Measurements from ENCODE around the gene TEX29. TPM values are rescaled to one million over a fixed set of nuclear protein-coding genes. Genes with fewer than 3 reads are reported as not detected.

TEX29 gene
- total RNA-seq, 1 experiment from 2014 or later, result not detected

GRCh38 chr13:111339366-111340143 is 19.1 kb downstream of the TEX29 start:
- no peak for DNase-seq (ENCODE audit: low read depth)

- DNase-seq (ENCODE audit: low read depth), result no peak
These were observed 21.4 kb downstream of the TEX29 start for GRCh38 chr13:111341886-111342285.

DNA sequence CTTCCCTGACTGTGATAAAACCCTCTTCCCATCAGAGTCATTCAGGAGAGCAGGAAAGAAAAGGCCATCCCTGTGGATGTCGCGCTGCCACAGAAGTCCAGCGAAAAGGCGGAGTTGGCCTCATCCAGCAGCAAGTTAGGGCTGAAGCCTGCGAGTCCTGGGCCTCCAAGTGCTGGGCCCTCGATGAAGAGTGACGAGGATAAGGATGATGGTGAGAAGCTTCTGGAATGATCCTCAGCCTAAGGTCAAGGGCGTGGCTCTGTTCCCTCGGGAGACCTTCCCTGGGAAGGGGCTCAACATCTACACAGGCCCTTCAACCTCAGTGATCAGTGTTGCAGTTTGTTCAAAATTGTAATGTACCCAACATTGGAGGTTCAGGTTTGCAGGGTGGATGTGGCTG is 22.3 kb downstream of the TEX29 start:
- DNase-seq (ENCODE audit: low read depth), result no peak

DNA sequence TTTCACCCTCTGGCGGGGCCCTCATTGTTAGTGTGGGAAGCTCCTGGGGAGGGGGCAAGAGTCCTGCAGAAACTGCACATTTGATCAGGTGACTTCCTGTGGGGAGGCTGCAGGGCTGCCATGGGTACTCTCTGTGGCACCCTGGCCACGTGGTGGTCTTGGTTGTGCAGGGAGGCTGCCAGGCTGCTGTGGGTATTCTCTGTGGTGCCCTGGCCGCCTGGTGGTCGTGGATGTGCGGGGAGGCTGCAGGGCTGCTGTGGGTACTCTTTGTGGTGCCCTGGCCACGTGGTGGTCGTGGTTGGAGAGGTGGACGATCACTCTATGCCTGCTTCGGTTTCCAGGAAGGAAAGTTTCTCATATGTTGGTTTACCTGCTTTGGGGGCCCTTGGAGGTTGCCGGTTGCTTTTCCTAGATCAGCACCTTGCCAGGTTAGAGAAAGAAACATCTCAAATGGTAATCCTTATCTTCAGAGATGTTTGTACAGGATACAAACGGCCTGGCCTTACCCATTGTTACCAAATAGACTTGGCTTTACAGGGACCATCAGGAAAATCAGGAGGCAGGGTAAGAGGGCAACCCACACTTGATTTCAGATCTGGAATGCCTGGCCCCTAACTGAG is 22.9 kb downstream of the TEX29 start:
- no peak for DNase-seq (ENCODE audit: low read depth)

DNA sequence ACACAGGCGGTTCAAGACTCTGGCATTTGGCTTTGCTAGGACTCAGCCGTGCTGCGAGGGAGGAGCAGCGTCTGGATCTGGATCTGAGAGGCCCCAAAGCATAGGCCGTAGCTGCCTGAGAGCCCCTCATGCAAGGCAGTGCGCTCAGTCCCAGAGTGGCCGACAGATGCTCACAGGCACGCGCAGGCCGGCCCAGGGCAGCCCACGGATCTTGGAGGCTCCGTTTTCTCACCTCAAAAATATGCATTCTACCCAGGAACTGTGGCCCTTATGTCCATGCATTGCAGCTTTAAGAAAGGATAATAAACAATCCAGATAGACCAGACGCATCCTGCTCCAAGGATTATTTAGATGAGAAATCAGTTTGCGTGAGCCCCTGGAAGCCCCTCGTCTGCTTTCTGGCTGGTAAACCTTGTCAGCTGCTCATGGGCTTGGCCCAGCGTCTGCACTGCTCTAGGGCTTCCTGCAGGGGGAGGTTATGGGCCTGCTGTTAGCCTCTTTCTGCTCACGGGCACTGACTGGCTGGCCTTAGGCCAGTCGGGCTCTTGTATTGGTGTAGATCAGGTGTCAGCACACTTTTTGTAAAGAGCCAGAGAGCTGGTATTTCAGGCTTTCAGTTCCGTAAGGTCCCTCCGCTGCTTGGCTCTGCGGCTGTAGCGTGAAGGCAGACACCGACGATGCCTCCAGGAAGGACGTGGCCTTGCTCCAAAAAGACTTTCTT is 24.2 kb downstream of the TEX29 start:
- peak; percentile 6 for DNase-seq (ENCODE audit: low read depth)

DNA sequence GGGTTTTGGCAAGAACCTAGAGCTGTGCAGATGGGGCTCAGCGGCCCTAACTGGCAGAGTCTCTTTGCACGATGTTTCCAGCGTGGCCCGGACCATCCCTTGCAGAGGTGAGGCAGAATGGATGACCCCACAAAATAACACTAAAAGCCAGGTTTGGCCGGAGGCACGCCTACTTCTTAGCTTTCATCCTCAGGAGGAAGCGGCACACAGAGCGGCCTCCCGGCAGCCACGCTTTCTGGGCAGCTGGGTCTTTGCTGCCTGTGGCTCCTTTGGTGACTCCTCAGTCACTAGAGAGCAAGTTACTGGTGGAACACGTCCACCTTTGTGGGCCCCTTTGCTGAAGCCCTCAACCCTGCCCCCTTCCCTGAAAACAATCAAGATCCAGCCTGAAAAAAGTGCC is 25.2 kb downstream of the TEX29 start:
- no peak for DNase-seq (ENCODE audit: low read depth)

- no peak for DNase-seq (ENCODE audit: low read depth)
These were observed 25.7 kb downstream of the TEX29 start for GRCh38 chr13:111346101-111346680.

DNA sequence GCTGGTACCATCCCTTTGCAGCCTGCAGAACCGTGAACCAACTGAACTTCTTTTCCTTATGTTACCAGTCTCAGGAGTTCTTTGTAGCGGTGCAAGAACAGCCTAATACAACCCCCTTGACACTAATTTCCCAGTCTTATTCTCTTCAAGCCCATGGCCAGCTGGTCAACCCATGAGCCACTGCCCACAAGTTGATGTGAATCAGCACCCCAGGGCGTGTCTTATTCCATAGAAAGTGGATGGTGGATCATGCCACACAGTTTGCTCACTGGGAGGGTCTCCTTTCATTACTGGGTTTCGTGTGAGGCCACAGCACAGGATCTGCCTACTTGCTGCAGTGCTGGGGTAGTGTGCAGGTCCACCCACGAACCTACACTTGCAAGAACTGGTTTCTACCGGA is 27.0 kb downstream of the TEX29 start:
- DNase-seq (ENCODE audit: low read depth), result no peak

DNA sequence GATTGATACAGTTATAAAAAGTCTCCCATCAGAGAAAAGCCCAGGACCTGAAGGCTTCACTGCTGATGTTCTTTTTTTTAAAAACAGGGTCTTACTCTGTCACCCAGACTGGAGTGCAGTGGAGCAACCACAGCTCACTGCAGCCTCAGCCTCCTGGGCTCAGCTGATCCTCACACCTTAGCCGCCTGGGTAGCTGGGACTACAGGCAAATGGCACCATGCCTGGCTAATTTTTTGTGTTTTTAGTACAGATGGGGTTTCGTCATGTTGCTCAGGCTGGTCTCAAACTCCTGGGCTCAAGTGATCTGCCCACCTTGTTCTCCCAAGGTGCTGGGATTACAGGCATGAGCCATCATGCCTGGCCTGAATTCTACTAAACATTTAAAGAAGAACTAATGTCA is 33.1 kb downstream of the TEX29 start:
- DNase-seq (ENCODE audit: low read depth), result no peak

DNA sequence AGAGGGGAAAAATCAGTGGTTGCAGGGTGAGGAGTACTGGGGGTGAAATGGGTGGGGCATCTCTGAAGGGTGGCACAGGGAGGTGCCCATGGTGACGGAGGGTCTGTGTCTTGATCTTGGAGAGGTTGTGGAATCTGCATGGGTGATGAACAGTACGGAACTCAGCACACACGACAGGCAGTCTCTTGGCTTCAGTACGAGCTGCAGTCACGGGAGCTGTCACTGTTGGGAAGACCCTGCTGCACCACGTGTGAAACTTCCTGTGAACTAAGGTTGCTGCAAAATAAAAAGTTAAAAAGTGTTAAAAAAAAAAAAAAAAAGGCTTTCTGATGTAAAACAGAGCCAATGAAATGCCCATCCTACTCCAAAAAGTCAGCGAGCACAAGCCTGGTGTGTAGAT is 34.3 kb downstream of the TEX29 start:
- DNase-seq (ENCODE audit: low read depth), result no peak

GRCh38 chr13:111356795-111357194 is 36.4 kb downstream of the TEX29 start:
- no peak for DNase-seq (ENCODE audit: low read depth)

- peak; percentile 15 for DNase-seq (ENCODE audit: low read depth)
These were observed 38.9 kb downstream of the TEX29 start for GRCh38 chr13:111359237-111359915.

DNA sequence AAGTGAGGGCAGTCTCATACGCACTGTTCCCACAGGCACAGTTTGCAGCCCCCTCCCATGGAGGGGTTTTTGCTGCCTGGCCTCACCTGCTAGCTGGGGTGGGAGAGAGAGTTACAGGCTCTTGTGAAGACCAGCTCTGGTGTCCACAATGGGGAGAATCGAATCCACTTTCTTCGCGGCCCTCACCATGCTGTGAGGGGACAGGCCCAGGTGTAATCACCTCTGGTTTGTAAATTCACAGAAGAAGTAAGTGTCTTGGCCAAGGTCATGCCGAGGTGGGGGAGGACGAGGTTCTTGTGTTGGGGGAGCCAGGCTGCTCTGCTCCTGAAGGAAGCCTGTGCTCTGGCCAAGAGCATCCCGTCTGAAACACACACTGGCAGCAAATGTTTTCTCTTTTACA is 39.5 kb downstream of the TEX29 start:
- no peak for DNase-seq (ENCODE audit: low read depth)

DNA sequence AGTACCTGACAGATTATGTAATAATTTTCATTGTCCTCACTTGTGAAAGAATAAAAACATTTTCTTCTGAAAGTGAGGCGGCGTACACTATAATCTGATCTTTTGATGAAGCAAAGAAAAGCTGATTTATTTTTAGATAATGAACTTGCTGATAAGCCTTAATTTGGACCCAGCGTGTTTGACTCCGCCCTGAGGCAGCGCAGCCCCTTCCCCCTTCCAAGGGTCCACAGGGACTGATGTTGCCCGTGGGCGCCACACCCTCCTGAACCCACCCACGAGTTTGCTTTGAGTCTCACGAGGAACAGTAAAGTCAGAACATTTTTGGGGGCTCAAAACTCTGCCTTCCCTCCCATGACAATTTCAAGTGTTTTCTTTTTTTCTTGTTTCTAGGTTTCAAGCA is 40.0 kb downstream of the TEX29 start:
- DNase-seq (ENCODE audit: low read depth), result no peak

DNA sequence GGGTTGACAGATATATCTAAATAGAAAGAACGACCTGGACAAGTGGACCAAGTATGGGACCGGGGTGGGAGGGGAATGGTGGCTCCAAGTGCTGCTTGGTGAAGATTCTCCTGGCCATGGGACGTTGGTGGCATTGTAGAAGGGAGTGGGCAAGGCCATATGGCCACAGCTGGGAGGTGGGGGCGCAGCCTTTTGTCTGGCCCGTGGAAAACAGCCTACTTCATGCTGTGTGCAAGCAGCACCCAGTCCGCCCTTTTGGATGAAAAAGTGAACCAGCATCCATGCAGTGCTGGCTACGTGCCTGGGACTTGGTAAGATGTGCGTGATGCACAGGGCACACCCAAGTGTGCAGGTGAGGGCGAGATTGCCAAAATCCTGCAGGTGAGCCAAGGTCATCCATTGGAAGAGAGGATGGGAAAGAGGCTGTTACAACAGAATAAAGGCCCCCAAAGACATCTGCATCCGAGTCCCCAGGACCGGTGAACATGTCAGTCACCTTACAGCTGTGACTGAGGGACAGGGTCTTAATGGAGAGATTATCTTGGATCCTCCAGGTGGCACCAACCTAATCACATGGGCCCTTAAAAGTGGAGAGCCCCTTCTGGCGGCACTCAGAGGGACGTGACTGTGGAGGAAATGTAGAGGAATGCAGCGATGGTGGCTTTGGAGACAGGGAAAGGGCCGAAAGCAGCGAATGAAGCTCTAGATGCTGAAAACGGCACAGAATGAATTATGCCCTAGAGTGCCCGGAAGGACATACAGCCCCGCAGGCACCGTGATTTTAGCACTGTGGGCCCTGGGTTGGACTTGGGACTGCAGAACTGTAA is 40.8 kb downstream of the TEX29 start:
- DNase-seq (ENCODE audit: low read depth), result no peak

DNA sequence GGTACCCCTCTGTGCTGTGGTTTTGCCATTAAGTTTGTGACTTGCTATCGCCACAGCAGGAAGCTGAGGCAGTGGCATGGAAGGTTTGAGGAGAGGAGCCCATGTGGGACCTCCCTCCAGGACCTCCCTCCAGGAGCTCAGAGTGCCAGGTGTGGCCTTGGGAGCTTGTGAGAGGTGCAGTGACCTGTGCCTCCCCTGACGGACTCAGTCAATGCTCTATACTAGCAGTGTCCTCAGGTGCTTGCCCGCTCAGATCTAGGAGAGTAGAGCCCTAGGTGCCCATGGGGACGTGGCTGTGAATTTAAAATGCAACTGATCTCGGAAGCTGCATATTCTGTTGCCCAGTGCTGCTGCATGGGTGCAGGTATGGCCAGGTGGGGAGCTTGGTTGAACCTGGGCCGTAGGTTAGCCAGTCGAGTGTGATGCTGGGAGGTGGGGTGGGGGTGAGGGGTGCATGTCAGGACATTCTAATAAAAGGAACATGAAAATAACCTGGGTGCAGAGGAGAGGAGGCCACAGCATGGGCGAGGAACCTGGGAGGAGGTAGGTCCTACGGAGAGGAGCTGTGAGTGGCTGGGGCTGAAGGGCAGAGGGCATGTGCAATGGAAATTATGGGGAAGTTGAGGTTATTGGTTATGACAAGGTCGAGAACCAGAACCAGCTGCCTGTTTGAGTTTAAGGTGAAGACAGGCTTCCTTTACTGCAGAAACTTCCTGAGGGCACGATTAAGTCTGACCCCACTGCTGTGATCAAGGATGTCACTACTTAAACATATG is 41.6 kb downstream of the TEX29 start:
- no peak for DNase-seq (ENCODE audit: low read depth)

- DNase-seq (ENCODE audit: low read depth), result no peak
These were observed 42.7 kb downstream of the TEX29 start for GRCh38 chr13:111363121-111363520.

DNA sequence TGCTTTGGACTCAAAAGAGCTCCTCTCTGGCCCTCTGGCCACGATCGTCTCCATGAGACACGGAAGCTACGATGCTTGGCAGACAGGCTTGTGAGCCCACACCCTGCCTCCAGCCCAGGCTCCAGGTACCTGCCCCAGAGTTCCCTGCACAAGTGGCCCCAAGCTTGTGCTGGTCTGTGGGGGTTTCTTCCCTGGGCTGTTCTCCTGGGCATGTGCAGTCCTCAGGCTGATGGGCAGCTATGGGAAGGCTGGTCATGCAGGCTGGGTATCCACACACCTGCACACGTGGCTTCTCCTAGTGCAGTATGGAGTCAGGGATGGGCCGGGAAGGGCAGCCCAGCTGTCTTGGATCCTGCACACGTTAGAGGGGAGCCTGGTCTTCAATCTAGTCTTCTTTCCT is 43.1 kb downstream of the TEX29 start:
- no peak for DNase-seq (ENCODE audit: low read depth)

DNA sequence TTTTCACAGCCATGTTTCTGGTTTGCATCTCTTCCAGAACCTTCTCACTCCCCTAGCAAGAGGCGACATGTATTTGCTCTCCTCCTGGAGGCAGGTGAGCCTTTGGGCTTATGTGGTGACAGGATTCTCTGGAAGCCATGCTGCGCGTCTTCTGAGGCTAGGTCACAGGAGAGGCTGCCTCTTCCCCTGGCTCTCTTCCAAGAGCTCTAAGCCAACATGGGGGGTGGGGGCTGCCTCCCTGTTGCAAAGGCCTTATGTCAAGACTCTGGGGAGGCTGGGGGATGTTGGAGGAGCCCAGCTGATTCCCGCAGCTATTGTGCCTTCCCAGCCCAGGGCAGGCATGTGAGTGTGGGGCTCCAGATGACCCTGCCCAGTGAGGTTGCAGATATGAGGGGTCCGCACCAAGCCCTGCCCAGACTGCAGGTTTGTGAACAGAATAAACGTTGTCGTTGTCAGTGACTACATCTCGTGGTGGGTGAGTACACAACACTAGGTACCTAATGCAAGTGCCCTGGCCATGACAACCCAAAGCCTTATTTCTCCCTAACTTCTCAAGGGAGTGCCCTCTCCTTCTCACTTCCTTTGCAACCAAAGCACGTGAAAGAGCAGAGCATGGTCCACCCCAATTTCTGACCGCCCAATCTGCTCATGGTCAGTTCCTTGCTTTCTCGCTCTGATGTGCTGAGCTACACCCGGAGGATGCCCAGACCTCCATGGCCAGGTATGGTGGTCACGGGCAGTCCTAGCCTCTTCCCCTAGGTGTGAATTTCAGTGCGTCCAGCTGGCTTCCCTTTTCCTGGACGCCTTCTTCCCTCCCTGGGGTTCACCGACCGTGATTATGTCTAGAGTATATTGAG is 44.9 kb downstream of the TEX29 start:
- no peak for DNase-seq (ENCODE audit: low read depth)

Measured in LHCN-M2 (cell line).